Coronary artery (tissue), 2 donors: Measurements from ENCODE around the gene FNDC8.
A peak's percentile ranks its signal among the peaks of the same experiment; 100 is the strongest.

Source experiments
- DNase-seq: peaks from one replicate; pipeline ENCODE4 v3.0.0-alpha.2; 2017; ENCODE audit warnings: low spot score
- H3K27ac ChIP-seq, 2 donors: fragments of 200-600 bp; sonication (generic); one replicate each; pipeline ENCODE4 v1.5.1; 2016 to 2019
- H3K4me3 ChIP-seq: fragments of 200-600 bp; sonication (generic); 2 replicates; pipeline ENCODE4 v1.5.1; 2016; ENCODE audit warnings: mild to moderate bottlenecking, moderate library complexity
- CTCF ChIP-seq: fragments of 200-600 bp; sonication (generic); IDR thresholded peaks from one replicate; pipeline ENCODE4 v1.5.1; 2019; ENCODE audit warnings: antibody characterized with exemption

The FNDC8 gene

DNA sequence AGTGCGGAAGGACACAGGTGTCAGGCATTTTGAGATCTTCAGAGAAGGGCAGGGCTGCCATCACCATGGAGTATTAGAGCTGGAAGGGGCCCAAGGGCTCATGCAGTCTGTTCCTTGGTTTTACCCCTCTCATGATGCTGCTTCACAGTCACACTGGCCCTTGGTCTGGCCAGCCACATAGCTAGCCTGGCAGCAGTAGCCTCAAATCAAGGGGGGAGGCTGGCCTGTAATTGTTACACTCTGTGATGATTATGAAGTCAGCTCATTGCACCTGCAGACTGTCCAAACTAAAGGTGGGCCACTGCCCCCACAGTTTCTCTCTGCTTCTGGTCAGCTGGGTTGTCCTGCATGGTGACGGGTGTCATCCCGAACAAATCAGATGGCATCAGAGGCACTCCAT lies at the start of gene FNDC8:
Gene FNDC8, plus strand, starts transcription at position 301 of the 400 bp plus-strand sequence. Its CDS starts 79 bp downstream, at position 380.
- Histone ChIP-seq H3K4me3 (no peak within 1 kb of the TSS), H3K27ac (no peak within 1 kb of the TSS)
- TF ChIP-seq CTCF = no peak
- peak; percentile 38 for DNase-seq

- no peak for TF ChIP-seq CTCF
- no peak for DNase-seq
- Histone ChIP-seq H3K4me3 (no peak overlapping the region), H3K27ac (no peak overlapping the region)
Measured at GRCh38 chr17:35073183-35073790, 48.1 kb upstream of the FNDC8 start.

DNA sequence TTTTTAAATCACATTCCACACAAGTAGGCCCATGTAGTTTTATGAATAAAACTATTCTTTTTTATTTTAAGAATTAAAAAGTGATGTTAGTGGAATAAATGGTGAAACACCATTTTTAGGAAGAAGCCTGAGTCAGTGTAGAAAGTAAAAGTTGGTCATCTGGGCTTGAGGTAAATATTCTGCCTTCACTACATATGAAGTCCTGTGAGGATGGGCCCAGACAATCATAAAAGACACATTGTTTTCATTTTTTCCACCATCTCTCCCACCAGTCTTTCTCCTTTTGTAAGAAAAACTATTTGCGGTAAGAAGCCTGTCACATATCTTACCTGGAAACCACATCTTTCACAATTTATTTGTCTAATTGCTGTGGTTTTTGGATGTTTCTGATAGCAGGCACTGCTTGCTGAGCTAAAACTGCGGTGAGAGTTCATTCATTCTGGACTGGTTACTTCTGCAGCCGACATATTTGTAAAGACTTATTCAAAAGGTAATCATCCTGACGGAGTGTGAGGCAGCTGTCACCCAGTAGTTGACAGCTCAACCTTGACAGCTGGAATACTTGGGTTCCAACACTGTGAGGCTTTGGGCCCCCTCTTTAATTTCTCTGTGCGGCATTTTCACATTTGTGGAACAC lies 47.3 kb upstream of the FNDC8 start:
- no peak for TF ChIP-seq CTCF
- DNase-seq = no peak
- H3K4me3 ChIP-seq = no peak overlapping the region
- no peak overlapping the region for H3K27ac ChIP-seq

- H3K27ac ChIP-seq = no peak overlapping the region
- no peak for TF ChIP-seq CTCF
- no peak for DNase-seq
- no peak overlapping the region for H3K4me3 ChIP-seq
Measured at GRCh38 chr17:35074711-35075707, 46.4 kb upstream of the FNDC8 start.

DNA sequence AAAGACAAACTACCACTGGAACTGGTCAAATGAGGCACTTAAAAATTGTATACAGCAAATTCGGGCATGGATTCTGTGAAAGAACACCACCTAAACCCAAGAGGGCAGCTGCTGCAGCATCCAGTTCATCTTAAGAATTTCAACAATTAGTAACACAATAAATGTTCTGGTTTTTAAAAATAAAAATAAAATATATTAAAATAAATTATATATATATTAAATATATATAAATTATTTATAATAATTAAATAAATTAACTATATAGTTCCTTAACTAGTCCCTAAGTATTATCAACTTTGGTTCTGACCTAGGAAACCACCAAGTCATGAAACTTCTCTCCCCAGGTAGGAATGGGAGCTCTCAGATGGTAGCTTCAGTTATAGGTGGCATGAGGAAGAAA lies 44.5 kb upstream of the FNDC8 start:
- no peak for DNase-seq
- no peak overlapping the region for H3K27ac ChIP-seq
- no peak for TF ChIP-seq CTCF
- no peak overlapping the region for H3K4me3 ChIP-seq

GRCh38 chr17:35079547-35080423 lies 41.6 kb upstream of the FNDC8 start:
- Histone ChIP-seq H3K27ac (no peak overlapping the region), H3K4me3 (no peak overlapping the region)
- DNase-seq = no peak
- no peak for TF ChIP-seq CTCF
